ENCODE measurements around the gene MRPL14.

DNA sequence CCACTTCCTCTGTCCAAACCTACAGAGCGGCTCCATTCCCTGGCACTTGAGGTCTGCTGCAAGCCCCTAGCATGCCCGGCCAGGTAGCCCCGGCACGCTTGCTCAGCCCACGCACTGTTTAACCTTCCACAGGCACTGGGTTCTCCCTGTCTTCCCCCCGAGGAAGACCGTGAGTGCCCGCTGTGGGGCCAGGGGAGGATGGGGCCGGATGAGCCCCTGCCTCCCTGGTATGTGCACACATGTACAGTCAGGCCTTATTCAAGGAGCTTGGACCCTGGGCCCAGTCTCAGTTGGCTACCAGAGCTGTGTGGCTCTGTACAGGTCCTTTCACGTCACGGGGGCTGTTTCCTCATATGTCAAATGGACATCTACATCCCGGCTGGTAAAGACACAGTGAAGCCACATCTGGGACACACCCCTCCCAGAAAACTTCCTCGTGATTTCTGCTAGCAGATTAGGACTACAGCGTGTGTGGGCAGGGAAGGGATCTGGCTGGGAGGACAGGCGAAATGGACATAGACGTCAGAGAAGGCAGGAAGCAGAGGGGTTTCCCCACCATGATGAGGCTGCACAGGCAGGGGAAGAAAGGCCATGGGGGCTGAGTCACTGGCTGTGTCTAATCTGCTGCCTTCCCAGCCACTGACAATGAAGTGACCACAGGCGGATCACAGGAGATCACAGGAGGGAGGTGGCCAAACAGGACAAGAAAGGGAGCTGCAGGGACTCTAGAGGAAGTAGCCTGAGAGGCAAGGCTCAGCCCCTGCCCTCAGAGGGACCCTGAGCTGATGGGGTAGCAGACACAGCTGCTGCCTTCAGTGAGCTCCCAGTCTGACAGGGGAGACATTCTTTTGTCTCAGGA, 62.9 kb downstream of the MRPL14 start:
- TF ChIP-seq, protein P1, sequence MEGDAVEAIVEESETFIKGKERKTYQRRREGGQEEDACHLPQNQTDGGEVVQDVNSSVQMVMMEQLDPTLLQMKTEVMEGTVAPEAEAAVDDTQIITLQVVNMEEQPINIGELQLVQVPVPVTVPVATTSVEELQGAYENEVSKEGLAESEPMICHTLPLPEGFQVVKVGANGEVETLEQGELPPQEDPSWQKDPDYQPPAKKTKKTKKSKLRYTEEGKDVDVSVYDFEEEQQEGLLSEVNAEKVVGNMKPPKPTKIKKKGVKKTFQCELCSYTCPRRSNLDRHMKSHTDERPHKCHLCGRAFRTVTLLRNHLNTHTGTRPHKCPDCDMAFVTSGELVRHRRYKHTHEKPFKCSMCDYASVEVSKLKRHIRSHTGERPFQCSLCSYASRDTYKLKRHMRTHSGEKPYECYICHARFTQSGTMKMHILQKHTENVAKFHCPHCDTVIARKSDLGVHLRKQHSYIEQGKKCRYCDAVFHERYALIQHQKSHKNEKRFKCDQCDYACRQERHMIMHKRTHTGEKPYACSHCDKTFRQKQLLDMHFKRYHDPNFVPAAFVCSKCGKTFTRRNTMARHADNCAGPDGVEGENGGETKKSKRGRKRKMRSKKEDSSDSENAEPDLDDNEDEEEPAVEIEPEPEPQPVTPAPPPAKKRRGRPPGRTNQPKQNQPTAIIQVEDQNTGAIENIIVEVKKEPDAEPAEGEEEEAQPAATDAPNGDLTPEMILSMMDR (IDR thresholded peaks at IDR 0.05 in 2 of 3, conservative IDR thresholded peaks at IDR 0.05 in 1 of 3; ENCODE audit: borderline replicate concordance in 1 of 3, insufficient read depth in 1 of 3, low read depth in 2 of 3, low read length in 2 of 3): no peak
- TF ChIP-seq POLR2A (IDR thresholded peaks at IDR 0.05; ENCODE audit: borderline replicate concordance, extremely low read depth, insufficient read depth, insufficient read length) (no peak), CEBPB (IDR thresholded peaks at IDR 0.05; ENCODE audit: low read depth) (no peak), SIN3A (IDR thresholded peaks at IDR 0.05; ENCODE audit: low read depth) (no peak), RAD21 (IDR thresholded peaks at IDR 0.05; ENCODE audit: low read depth) (no peak), POLR2AphosphoS5 (IDR thresholded peaks at IDR 0.05; ENCODE audit: low read depth, low read length) (no peak), SRF (IDR thresholded peaks at IDR 0.05; ENCODE audit: low read depth) (no peak)

All from HCT116 (cell line).